HTR-8/SVneo (cell line): ENCODE data around the gene WNT3A.

Source experiments
- DNase-seq: peaks from one replicate; pipeline ENCODE4 v3.0.0; 2011; ENCODE audit warnings: low spot score, mixed read lengths; ENCODE audit not compliant: insufficient read length
- FAIRE-seq: peaks from 2 replicates; lab custom pipeline; 2011; peaks lifted over from hg19 to GRCh38; lab: Jason Lieb, UNC

Gene WNT3A

DNA sequence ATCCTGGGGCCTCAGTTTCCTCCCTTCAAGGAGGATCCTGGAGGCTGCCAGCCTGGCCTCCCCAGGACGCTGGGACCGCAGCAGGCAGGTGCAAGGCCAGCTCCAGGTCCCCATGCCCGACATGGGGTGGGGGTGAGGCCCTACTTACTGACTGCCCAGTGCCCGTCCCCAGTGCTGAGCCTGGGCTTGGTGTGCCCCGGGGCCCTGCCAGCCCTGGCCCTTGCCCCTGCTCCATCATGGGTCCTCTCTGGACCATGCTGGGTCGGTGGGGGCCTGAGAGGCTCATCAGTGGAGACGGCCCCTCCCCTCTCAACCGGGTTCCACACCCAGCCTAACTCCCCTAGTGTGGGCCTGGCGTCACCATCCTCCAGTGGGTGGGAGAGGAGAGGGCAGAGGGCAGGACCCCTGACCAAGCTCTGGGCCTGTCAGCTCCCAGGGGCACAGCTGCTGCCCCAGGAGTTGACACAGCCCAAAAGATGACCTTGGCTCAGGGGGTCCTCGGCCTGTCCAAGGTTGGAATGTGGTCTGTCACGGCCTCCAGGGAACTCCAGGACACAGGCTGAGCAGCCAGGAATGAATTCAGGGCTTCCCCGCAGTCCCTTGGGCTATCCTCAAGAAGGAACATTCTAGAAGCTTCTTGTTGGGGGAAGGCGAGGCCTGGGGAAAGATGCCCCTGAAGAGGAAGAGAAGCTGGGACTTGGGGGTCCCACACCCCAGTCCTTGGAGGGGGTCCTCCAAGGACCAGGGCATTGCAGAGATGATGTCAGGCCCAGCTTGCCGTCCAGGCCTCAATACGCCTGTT, 58.1 kb downstream of the WNT3A start:
- DNase-seq (no peak), FAIRE-seq (no peak)

DNA sequence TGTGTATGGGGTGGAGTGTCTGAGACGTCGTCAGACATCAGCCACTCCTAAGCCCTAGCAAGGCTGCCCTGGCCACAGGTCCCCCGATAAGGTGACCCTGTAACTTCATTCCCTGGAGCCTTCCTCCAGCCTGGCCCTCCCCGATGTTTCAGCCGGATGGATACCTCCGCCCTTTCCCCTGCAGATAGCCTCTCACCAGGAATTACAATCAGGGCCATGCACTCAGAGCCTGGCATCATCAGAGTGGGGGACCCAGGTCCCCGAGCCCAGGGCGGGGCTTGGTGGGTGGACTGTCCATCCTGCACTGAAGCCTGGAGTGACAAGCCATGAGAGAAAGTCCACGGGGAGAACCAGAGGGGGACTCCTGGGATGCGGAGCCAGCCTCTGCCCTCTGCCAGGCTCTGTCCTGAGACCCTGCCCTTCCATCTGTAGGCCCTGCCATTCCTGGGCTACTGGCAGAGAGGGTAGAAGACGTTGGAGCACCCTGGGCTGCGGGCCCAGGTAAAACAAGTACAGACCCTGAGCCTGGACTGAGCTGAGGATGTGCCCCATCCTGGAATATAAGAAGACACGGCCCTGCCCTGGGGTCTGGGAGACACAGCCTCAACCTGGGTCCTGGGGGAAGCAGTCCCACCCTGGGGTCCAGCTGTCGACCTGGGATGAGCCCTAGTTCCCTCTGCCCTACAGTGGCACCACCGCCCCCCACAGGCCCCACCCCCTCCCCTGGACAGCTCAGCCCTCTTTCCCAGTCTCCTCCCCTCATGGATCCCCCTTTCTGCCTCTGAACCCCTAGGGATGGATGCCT, 58.9 kb downstream of the WNT3A start:
- DNase-seq (no peak), FAIRE-seq (no peak)

DNA sequence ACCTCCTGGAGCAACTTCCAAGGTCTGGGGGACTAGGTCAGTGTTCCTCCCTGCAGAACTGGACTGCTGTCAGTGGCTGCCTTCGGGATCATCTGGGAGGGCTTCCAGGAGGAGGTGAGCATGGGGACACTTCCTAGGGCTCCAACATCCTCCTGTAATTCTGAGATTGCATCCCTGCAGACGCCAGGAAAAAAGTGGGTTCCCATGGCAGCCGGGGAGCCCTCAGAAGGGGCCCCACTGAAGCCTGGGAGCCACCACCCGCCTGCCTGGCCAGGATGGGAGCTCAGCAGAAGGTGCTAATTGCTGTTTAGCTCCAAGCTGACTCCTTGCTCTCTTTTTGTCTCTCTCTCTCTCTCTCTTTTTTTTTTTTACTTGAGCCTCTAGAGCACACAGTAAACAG, 59.6 kb downstream of the WNT3A start:
- DNase-seq (no peak), FAIRE-seq (no peak)

DNA sequence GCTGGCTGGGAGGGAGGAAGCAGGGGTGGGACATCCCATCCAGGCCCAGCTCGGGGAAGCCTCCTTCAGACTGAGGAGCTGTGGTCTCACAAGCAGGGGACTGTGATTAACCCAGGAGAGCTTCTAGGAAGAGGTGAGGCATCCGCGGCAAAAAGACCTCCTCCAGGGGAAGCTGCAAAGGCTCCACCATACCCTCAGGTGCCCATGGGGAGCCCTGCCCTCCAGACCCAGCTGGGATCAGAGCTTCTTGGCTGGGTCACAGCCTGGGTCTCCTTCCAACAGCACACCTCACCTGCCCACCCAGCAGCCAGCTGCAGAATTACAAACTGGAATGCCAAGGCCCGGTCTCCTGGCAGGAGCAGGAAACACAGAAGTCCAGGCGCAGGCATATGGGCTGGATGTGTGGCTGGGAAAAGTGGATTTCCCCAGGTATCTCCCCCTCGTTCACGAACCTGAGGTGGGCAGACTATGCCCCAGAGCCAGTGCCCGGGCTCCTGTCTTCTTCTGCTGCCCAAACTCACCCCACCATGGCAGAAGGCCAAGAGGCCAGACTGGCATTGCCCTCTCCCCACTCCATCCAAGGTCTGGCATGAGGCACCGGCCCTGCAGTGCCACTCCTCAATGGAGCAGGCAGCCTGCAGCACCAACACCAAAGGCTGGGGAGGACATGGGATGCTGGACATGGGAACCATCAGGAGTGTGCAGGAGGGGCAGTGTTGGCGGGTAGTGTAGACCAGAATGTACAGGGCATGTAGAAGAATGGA, 60.3 kb downstream of the WNT3A start:
- FAIRE-seq (no peak), DNase-seq (no peak)

DNA sequence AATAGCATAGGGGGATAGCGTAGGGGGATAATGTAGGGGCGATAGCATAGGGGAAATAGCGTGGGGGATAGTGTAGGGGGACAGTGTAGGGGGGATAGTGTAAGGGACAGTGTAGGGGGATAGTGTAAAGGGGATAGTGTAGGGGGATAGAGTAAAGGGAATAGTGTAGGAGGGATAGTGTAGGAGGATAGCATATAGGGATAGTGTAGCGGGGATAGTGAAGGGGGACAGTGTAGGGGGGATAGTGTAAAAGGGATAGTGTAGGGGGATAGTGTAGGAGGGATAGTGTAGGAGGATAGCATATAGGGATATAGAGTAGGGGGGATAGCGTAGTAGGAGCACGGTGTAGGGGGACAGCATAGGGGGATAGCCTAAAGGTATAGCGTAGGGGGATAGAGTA, 61.6 kb downstream of the WNT3A start:
- FAIRE-seq = no peak
- DNase-seq = no peak

DNA sequence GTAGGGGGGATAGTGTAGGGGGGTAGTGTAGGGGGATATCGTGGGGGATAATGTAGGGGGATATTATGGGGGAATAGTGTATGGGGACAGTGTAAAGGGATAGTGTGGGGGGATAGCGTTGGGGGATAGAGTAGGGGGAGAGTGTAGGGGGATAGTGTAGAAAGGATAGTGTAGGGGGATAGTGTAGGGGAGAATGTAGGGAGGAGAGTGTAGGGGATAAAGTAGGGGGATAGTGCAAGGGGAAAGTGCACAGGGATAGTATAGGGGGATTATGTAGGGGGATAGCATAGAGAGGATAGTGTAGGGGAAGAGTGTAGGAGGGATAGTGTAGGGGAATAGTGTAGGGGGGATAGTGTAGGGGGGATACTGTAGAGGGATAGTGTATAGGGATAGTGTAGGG, 63.4 kb downstream of the WNT3A start:
- no peak for DNase-seq
- no peak for FAIRE-seq

DNA sequence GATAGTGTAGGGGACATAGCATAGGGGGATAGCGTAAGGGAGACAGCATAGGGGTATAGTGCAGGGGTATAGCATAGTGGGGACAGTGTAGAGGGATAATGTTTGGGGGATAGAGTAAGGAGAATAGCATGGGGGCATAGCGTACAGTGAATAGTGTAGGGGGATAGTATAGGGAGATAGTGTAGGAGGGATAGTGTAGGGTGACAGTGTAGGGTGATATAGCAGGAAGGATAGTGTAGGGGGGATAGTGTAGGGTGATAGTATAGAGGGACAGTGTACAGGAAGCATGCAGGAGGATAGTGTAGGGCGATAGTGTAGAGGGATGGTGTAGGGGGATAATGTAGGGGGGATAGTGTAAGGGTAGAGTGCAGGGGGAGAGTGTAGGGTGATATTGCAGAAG, 64.1 kb downstream of the WNT3A start:
- no peak for DNase-seq
- FAIRE-seq = no peak

DNA sequence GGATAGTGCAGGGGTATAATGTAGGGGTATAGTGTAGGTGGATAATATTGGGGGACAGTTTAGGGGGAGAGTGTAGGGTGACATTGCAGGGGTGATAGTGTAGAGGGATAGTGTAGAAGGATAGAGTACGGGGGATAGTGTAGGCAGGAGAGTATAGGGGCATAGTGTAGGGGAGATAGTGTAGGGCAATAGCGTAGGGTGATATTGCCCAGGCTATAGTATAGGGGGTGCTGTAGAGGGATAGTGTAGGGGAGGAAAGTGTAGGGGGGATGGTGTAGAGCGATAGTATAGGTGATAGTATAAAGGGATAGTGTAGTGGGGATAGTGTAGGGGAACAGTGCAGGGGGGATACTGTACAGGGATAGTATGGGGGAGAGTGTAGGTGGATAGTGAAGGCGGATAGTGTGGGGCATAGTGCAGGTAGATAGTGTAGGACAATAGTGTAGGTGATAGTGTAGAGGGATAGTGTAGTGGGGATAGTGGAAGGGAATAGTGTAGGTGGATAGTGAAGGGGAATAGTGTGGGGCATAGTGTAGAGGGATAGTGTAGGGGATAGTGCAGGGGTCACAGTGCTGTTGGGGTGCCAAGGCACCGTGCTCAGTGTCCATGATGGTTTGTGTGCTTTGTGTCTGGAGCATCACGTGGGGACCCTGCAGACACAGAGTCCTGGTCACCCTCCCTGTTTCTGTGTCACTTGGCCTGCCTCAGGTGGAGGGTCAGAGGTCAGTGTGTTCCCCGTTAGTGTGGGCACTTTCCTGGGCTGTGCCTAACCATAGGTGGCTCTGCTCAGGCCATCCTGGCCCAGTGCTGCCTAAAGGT, 65.2 kb downstream of the WNT3A start:
- DNase-seq (no peak), FAIRE-seq (no peak)

DNA sequence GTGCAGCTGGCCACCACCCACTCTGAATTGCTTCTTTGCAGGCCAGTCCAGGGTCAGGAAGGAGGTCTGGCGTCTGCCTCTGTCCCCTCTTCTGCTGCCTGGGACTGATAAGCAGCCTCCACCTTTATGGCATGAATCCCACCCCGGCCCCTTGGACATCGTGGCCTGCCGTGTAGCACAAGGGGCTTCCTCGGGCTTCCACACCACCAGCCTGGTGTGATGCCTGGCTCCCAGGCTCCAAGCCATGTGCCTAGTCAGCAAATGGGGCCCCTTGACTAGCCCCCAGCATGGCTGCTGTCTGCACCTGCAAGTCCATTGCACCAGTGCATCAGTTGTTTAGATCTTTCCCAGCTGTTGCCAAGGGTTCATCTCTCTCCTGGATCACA, 65.9 kb downstream of the WNT3A start:
- FAIRE-seq (no peak), DNase-seq (no peak)

DNA sequence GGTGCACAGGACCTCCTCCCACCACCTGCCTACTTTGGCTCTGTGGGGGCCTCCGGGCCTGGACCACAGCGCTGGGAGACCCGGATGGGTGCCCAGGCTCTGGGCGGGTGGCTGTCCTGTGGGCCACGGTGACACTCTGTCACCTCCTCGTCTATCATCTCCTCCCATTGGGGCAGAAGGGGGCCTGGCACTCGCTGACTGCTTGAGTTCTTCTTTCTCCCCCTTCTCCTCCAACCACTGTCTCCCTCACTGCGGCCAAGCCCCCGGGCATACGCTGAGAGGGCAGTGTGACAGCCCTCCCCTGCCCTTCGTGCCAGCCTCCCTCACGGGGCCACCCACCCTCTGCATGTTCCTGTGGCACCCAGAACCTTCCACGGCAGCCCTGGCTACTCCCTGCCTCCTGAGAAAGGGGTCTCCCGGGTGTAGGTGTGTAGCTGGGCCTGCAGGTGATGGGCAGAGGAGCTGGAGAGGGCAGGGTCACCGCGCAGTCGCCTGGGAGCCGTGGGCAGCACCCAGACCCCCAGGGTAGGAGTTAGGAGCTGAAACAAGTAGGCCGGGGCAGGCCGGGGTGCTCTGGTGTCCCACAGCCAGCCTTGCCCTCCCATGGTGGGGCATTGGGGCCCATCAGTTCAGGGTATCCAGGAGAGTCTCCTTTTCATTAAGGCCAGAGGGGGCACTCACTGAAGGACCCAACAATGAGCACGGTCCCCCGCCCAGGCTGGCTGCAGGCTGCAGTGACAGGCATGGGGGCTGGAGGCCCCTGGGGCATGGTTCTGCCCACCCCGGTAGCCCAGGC, 66.5 kb downstream of the WNT3A start:
- DNase-seq = no peak
- no peak for FAIRE-seq

DNA sequence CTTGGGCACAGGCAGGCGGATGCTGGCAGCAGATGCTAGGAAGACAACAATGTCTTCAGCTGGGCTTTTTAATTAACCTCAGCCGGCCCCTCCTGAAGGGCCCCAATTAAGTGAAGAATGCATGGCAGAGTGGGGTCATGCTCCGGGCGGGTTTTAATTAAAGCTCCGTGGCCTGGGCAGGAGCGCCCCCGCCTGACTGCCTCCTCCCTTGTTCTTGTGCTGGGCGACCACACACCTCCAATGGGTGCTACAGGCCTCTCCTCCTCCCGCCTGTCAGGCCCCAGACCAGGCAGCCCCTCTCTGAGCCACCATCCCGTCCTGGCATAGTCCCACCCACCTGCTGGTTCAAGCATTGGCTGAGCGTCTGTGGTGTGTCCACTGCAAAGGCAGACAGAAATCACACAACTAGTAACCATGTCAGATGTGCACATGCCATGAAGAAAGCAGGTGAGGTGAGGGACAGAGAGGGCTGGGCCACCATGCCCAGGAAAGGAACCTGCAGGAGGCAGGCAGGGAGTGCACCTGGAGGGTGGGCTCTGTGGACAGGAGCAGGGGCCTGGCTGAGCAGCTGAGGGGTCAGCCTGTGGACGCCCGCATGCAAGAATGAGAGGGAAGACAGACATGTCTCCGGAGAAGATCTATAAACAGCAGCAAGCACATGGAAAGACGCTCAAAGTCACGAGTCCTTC, 67.2 kb downstream of the WNT3A start:
- DNase-seq (no peak), FAIRE-seq (no peak)

DNA sequence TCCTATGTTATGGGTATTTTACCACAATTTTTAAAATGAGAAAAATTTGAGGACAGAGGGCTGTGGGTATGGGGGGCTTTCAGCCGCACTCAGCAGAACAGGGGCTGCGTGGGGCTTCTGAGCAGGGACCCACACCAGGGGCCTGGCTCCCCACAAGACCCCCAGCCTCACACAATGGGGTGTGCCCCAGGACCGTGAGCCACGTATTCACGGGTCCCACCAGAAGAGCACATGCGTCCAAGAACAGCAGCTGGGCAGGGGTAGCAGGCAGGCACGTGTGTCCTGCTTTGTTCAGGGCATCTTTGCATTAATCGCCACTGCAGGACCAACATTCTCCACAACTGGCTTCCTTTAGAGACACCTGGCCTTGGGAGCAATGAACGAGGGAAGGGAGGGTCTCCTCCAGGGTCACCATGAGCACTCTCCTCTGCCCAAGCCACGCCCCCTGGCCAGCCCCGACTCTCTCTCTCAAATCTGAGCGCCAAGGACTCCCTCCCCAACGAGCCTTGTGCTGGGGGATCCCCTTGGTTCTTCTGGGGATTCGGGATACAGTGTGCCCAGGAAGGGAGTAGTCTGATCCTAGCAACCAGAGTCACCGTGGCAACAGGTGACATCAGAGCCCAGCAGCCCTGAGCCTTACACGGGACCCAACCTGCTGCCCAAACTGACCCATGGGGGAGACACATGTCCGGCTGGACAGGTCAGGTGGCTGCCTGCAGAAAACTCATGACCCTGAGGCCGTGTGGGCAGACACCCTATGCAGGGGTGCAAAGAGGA, 68.3 kb downstream of the WNT3A start:
- FAIRE-seq (no peak), DNase-seq (no peak)

DNA sequence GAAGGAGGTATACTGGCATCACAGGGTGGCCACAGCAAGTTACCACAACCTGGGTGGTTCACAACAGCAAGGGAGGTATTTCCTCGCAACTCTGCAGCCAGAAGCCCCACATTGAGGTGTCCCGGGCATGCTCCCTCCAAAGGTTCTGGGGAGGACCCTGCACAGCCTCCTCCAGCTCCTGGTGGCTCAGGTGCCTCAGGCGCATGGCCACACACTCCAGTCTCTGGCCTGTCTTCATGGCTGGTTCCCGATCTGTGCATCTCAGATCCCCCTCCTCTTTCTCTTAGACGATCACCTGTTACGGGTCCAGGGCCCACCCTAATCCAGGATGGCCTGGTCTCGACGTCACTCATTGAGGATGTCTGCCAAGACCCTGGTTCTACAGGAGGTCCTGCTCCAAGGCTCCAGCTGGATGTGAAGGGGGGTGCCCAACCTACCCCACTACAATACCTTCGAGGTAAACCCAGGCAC, 69.0 kb downstream of the WNT3A start:
- no peak for FAIRE-seq
- no peak for DNase-seq

DNA sequence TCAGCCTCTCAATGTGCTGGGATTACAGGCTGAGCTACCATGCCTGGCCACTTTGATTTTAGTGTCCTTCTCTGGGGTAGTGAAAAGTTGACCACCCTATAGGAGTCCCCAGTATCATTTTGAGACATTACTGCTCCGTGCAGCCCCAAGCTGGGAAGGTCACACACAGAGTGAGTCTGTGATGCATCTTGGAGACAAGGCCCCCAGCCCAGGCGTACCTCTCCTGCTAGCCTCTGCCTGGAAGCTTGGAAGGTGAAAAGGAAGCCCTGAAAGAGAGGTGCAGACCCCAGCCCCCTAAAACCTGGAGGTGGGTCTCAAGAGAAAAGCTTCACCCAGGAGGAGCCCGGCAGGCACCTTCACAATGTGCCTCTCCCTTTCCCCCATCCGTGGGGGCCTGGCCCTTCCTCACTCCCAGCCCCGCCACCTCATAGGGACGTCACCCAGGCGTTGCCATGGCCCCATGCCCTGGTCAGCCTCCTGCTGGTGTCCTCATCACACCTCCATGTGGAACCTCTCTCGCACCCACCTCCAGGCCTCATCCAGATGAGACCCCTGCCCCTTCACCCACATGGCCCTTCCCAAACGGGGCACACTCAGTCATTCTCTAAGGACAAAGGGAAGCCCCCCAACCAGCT, 70.1 kb downstream of the WNT3A start:
- FAIRE-seq (no peak), DNase-seq (no peak)

DNA sequence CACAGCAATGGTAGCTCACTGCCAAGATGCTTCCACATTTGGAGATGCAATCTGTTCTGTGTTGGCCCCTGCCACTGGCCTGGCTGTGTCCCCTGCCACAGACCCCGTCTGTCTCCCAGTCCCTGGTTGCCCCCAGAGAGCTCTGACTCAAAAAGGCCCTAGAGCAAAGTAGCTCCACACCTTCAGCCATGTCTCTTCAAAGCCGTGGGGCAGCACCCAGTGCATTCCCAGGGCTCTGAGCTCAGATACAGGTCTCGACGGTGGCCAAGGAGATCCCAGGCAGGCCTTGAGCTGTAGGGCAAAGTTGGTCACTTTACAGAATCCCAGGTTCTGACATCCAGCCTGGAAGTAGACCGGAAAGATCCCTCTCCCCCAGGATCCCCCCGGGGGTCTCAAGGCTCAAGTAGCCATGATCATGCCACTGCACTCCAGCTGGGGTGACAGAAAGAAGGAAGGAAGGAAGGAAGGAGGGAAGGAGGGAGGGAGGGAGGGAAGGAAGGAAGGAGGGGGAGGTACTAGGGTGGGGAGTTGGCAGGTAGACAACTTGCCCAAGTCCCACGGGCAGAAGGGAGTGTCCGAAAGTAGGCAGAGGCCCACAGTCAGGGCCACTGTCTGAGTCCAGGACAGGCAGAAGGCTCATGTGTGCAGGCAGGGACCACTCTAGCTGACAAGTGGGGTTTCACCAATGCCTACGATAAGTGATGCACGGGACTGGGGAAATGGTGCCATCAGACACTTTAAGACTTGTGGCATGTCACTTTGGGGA, 71.0 kb downstream of the WNT3A start:
- no peak for DNase-seq
- no peak for FAIRE-seq

DNA sequence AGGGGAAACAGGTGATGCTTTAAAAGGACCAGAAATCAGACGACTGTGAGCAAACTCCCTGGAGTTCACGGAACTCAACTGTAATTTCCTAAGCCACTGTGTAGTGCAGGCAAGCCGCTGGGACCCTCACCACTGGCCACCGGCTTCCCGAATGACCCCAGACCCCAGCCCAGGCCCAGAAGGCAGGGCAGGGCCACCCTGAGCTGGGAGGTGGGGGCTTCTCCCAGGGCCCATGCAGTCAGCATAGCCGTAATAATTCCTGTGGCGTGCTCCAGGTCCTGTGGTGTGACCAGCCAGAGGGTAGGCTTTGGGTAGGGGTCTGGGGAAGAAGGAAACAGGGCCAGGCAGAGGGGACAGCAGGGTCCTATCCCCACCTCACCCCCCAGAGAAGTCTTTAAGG, 72.2 kb downstream of the WNT3A start:
- FAIRE-seq (no peak), DNase-seq (no peak)
